G401.6 (cell line): ENCODE measurements around the gene SEPHS2.
"Not testable (repeated sequence)": the region's sequence is repeated elsewhere in the genome, so short reads cannot be mapped to it uniquely, and the experiment has no call there.

Experiments
- FAIRE-seq: peaks from 2 replicates; lab custom pipeline; 2012; peaks lifted over from hg19 to GRCh38; lab: Jason Lieb, UNC

The SEPHS2 gene

GRCh38 chr16:30464078-30464477, 18.4 kb upstream of the SEPHS2 start:
- FAIRE-seq, result no peak

GRCh38 chr16:30461426-30461825, 15.8 kb upstream of the SEPHS2 start:
- FAIRE-seq, result not testable (repeated sequence)

- FAIRE-seq, result no peak
These were observed 13.8 kb upstream of the SEPHS2 start for GRCh38 chr16:30459456-30459855.

- FAIRE-seq, result no peak
These were observed 13.1 kb upstream of the SEPHS2 start for GRCh38 chr16:30458561-30459394.

- no peak for FAIRE-seq
These were observed 12.3 kb upstream of the SEPHS2 start for GRCh38 chr16:30457743-30458560.

GRCh38 chr16:30457256-30457655, 11.6 kb upstream of the SEPHS2 start:
- FAIRE-seq, result no peak

- no peak for FAIRE-seq
These were observed 10.6 kb upstream of the SEPHS2 start for GRCh38 chr16:30456302-30456701.

GRCh38 chr16:30452709-30453580, 7.3 kb upstream of the SEPHS2 start:
- FAIRE-seq, result not testable (repeated sequence)

GRCh38 chr16:30449116-30449435, 3.4 kb upstream of the SEPHS2 start:
- no peak for FAIRE-seq

GRCh38 chr16:30447512-30448226, 2.0 kb upstream of the SEPHS2 start:
- no peak for FAIRE-seq

- no peak for FAIRE-seq
These were observed 525 bp upstream of the SEPHS2 start for GRCh38 chr16:30446203-30446595.

- FAIRE-seq, result no peak
These were observed 596 bp downstream of the SEPHS2 start for GRCh38 chr16:30445149-30445407.

- FAIRE-seq, result no peak
These were observed 1.2 kb downstream of the SEPHS2 start for GRCh38 chr16:30444231-30445148.

GRCh38 chr16:30443631-30444030, 2.0 kb downstream of the SEPHS2 start:
- FAIRE-seq, result no peak

GRCh38 chr16:30439720-30440348, 5.8 kb downstream of the SEPHS2 start:
- no peak for FAIRE-seq

GRCh38 chr16:30438835-30439234, 6.8 kb downstream of the SEPHS2 start:
- no peak for FAIRE-seq

GRCh38 chr16:30437511-30438046, 8.1 kb downstream of the SEPHS2 start:
- no peak for FAIRE-seq

GRCh38 chr16:30434852-30435251, 10.8 kb downstream of the SEPHS2 start:
- no peak for FAIRE-seq

- no peak for FAIRE-seq
These were observed 15.2 kb downstream of the SEPHS2 start for GRCh38 chr16:30430428-30430970.
